SK-N-SH treated with all-trans-retinoic acid at 6 μM for 48 hours (cell line): ENCODE measurements around the gene CFAP97D1.

ENCODE experiments used
- ATAC-seq: fragments of 200-7000 bp; cut with Tn5 transposase; 3 replicates; pipeline ENCODE4 v1.9.1; 2020; ENCODE audit warnings: mild to moderate bottlenecking, moderate library complexity
- ARNTL ChIP-seq: fragments of 450-650 bp; formaldehyde crosslinking; IDR thresholded peaks from 2 replicates; pipeline ENCODE4 v1.5.0; 2020; ENCODE audit warnings: low read depth, mild to moderate bottlenecking, moderate library complexity, borderline replicate concordance
- BACH2 ChIP-seq: fragments of 250-450 bp; sonication (Bioruptor Pico); IDR thresholded peaks from 2 replicates; pipeline ENCODE4 v1.9.0; 2021; ENCODE audit warnings: mild to moderate bottlenecking, borderline replicate concordance
- CSDC2 ChIP-seq: fragments of 250-450 bp; sonication (Bioruptor Pico); IDR thresholded peaks from 2 replicates; pipeline ENCODE4 v1.5.0; 2020; ENCODE audit warnings: mild to moderate bottlenecking, moderate library complexity
- ESRRG ChIP-seq: fragments of 250-450 bp; sonication (Bioruptor Pico); IDR thresholded peaks from 2 replicates; pipeline ENCODE4 v1.6.1; 2021; ENCODE audit warnings: mild to moderate bottlenecking
- GLIS3 ChIP-seq: fragments of 250-450 bp; sonication (Bioruptor Pico); IDR thresholded peaks from 2 replicates; pipeline ENCODE4 v1.5.0; 2020; ENCODE audit warnings: mild to moderate bottlenecking, moderate library complexity
- ISL1 ChIP-seq: fragments of 250-450 bp; sonication (Bioruptor Pico); IDR thresholded peaks from 2 replicates; pipeline ENCODE4 v2.1.2; 2022; ENCODE audit warnings: mild to moderate bottlenecking, moderate library complexity
- OSR1 ChIP-seq: fragments of 250-450 bp; sonication (Bioruptor Pico); IDR thresholded peaks from 2 replicates; pipeline ENCODE4 v1.8.0; 2022; ENCODE audit warnings: moderate library complexity, mild to moderate bottlenecking, inconsistent platforms
- PPARA ChIP-seq: fragments of 250-450 bp; sonication (Bioruptor Pico); IDR thresholded peaks from 2 replicates; pipeline ENCODE4 v1.5.0; 2020; ENCODE audit warnings: mild to moderate bottlenecking, borderline replicate concordance
- RARB ChIP-seq: fragments of 250-450 bp; sonication (Bioruptor Pico); IDR thresholded peaks from 2 replicates; pipeline ENCODE4 v1.8.0; 2021; ENCODE audit warnings: mild to moderate bottlenecking, moderate library complexity
- SNAI2 ChIP-seq: fragments of 250-450 bp; sonication (Bioruptor Pico); IDR thresholded peaks from 2 replicates; pipeline ENCODE4 v1.5.0; 2020; ENCODE audit warnings: mild to moderate bottlenecking, moderate library complexity
- TCF4 ChIP-seq: fragments of 250-450 bp; sonication (Bioruptor Pico); IDR thresholded peaks from 2 replicates; pipeline ENCODE4 v1.8.0; 2021; ENCODE audit warnings: mild to moderate bottlenecking, moderate library complexity, borderline replicate concordance
- TOX ChIP-seq: fragments of 250-450 bp; sonication (Bioruptor Pico); IDR thresholded peaks from 2 replicates; pipeline ENCODE4 v1.8.0; 2021; ENCODE audit warnings: mild to moderate bottlenecking, moderate library complexity, borderline replicate concordance
- ZC3H10 ChIP-seq: fragments of 250-450 bp; sonication (Bioruptor Pico); IDR thresholded peaks from 2 replicates; pipeline ENCODE4 v1.5.1; 2021; ENCODE audit warnings: mild to moderate bottlenecking, moderate library complexity
- ZFP3 ChIP-seq: fragments of 250-450 bp; sonication (Bioruptor Pico); IDR thresholded peaks from 2 replicates; pipeline ENCODE4 v1.5.0; 2020; ENCODE audit warnings: mild to moderate bottlenecking, moderate library complexity
- ZFP30 ChIP-seq: fragments of 450-650 bp; formaldehyde crosslinking; IDR thresholded peaks from 2 replicates; pipeline ENCODE4 v1.5.0; 2022; ENCODE audit warnings: mild to moderate bottlenecking, moderate library complexity
- ZNF565 ChIP-seq: fragments of 450-650 bp; formaldehyde crosslinking; conservative IDR thresholded peaks from 2 replicates; pipeline ENCODE4 v1.5.0; 2020; ENCODE audit warnings: low read depth, mild to moderate bottlenecking, moderate library complexity
- ZNF70 ChIP-seq: fragments of 450-650 bp; formaldehyde crosslinking; IDR thresholded peaks from 2 replicates; pipeline ENCODE4 v1.5.0; 2020; ENCODE audit warnings: mild to moderate bottlenecking, moderate library complexity
- ZNF8 ChIP-seq: fragments of 450-650 bp; formaldehyde crosslinking; IDR thresholded peaks from 2 replicates; pipeline ENCODE4 v1.5.0; 2020; ENCODE audit warnings: mild to moderate bottlenecking, moderate library complexity
- TF ChIP-seq, protein P1 (sequence below): fragments of 250-450 bp; sonication (Bioruptor Pico); IDR thresholded peaks from 2 replicates; pipeline ENCODE4 v1.8.0; 2020; ENCODE audit warnings: mild to moderate bottlenecking, moderate library complexity, borderline replicate concordance
- TF ChIP-seq, protein P2 (sequence below): fragments of 250-450 bp; sonication (Bioruptor Pico); IDR thresholded peaks from 2 replicates; pipeline ENCODE4 v1.5.1; 2020; ENCODE audit warnings: low read depth, mild to moderate bottlenecking, moderate library complexity
- TF ChIP-seq, protein P3 (sequence below): fragments of 250-450 bp; sonication (Bioruptor Pico); IDR thresholded peaks from 2 replicates; pipeline ENCODE4 v1.8.0; 2021; ENCODE audit warnings: low read depth, mild to moderate bottlenecking, moderate library complexity, borderline replicate concordance
- TF ChIP-seq, protein P4 (sequence below): fragments of 250-450 bp; sonication (Bioruptor Pico); IDR thresholded peaks from 2 replicates; pipeline ENCODE4 v1.5.1; 2021; ENCODE audit warnings: mild to moderate bottlenecking, moderate library complexity

Gene CFAP97D1

GRCh38 chr17:43825567-43825966, 45.3 kb downstream of the CFAP97D1 start (continued):
- TF ChIP-seq, protein P1, sequence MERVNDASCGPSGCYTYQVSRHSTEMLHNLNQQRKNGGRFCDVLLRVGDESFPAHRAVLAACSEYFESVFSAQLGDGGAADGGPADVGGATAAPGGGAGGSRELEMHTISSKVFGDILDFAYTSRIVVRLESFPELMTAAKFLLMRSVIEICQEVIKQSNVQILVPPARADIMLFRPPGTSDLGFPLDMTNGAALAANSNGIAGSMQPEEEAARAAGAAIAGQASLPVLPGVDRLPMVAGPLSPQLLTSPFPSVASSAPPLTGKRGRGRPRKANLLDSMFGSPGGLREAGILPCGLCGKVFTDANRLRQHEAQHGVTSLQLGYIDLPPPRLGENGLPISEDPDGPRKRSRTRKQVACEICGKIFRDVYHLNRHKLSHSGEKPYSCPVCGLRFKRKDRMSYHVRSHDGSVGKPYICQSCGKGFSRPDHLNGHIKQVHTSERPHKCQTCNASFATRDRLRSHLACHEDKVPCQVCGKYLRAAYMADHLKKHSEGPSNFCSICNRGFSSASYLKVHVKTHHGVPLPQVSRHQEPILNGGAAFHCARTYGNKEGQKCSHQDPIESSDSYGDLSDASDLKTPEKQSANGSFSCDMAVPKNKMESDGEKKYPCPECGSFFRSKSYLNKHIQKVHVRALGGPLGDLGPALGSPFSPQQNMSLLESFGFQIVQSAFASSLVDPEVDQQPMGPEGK (CRISPR knock-in tag), result no peak

DNA sequence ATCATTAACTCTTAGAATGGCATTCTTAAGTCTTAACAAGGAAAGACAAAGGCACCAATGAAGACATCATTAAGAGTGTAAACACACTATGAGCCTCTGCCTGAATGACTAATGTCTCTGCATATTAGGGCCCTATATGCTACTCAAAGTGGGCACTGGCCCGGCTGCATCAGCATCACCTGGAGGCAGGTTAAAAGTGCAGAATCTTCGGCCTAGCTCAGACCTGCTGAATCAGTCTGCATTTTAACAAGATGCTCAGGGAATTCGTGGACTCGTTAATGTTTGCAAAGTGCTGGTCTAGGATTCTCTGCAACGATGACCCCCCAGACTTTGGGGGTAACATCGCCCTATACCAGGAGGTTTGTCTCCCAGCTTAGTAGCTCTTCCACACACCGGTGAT, 46.0 kb downstream of the CFAP97D1 start:
- no peak for ATAC-seq

GRCh38 chr17:43827596-43827995, 47.4 kb downstream of the CFAP97D1 start:
- no peak for ATAC-seq
- TF ChIP-seq ARNTL (CRISPR knock-in tag) (no peak), BACH2 (CRISPR knock-in tag) (no peak), PPARA (CRISPR knock-in tag) (no peak), TOX (CRISPR knock-in tag) (no peak), RARB (CRISPR knock-in tag) (no peak), ZNF8 (CRISPR knock-in tag) (no peak), ISL1 (no peak), ZNF565 (CRISPR knock-in tag) (no peak), ZC3H10 (CRISPR knock-in tag) (no peak), CSDC2 (CRISPR knock-in tag) (no peak), GLIS3 (CRISPR knock-in tag) (no peak), OSR1 (CRISPR knock-in tag) (no peak)
- TF ChIP-seq, protein P2, sequence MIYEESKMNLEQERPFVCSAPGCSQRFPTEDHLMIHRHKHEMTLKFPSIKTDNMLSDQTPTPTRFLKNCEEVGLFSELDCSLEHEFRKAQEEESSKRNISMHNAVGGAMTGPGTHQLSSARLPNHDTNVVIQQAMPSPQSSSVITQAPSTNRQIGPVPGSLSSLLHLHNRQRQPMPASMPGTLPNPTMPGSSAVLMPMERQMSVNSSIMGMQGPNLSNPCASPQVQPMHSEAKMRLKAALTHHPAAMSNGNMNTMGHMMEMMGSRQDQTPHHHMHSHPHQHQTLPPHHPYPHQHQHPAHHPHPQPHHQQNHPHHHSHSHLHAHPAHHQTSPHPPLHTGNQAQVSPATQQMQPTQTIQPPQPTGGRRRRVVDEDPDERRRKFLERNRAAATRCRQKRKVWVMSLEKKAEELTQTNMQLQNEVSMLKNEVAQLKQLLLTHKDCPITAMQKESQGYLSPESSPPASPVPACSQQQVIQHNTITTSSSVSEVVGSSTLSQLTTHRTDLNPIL (CRISPR knock-in tag), result no peak
- TF ChIP-seq, protein P3, sequence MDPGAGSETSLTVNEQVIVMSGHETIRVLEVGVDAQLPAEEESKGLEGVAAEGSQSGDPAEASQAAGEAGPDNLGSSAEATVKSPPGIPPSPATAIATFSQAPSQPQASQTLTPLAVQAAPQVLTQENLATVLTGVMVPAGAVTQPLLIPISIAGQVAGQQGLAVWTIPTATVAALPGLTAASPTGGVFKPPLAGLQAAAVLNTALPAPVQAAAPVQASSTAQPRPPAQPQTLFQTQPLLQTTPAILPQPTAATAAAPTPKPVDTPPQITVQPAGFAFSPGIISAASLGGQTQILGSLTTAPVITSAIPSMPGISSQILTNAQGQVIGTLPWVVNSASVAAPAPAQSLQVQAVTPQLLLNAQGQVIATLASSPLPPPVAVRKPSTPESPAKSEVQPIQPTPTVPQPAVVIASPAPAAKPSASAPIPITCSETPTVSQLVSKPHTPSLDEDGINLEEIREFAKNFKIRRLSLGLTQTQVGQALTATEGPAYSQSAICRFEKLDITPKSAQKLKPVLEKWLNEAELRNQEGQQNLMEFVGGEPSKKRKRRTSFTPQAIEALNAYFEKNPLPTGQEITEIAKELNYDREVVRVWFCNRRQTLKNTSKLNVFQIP, result no peak
- TF ChIP-seq, protein P1 (CRISPR knock-in tag), result no peak
- TF ChIP-seq, protein P4, sequence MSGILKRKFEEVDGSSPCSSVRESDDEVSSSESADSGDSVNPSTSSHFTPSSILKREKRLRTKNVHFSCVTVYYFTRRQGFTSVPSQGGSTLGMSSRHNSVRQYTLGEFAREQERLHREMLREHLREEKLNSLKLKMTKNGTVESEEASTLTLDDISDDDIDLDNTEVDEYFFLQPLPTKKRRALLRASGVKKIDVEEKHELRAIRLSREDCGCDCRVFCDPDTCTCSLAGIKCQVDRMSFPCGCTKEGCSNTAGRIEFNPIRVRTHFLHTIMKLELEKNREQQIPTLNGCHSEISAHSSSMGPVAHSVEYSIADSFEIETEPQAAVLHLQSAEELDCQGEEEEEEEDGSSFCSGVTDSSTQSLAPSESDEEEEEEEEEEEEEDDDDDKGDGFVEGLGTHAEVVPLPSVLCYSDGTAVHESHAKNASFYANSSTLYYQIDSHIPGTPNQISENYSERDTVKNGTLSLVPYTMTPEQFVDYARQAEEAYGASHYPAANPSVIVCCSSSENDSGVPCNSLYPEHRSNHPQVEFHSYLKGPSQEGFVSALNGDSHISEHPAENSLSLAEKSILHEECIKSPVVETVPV (CRISPR knock-in tag), result no peak
- TF ChIP-seq, all 23 proteins: peak for 0

More for the DNA sequence above, 46.0 kb downstream of the CFAP97D1 start:
- TF ChIP-seq PPARA (CRISPR knock-in tag), result no peak
- no peak for TF ChIP-seq ZFP30 (CRISPR knock-in tag)

GRCh38 chr17:43829738-43830137, 49.5 kb downstream of the CFAP97D1 start:
- TF ChIP-seq ZC3H10 (CRISPR knock-in tag) (no peak), ZFP3 (CRISPR knock-in tag) (no peak), ZFP30 (CRISPR knock-in tag) (no peak), BACH2 (CRISPR knock-in tag) (no peak), ESRRG (no peak), ZNF70 (CRISPR knock-in tag) (no peak), GLIS3 (CRISPR knock-in tag) (no peak), OSR1 (CRISPR knock-in tag) (no peak), SNAI2 (CRISPR knock-in tag) (no peak), ARNTL (CRISPR knock-in tag) (no peak), ZNF8 (CRISPR knock-in tag) (no peak), RARB (CRISPR knock-in tag) (no peak), TOX (CRISPR knock-in tag) (no peak), ZNF565 (CRISPR knock-in tag) (no peak), TCF4 (CRISPR knock-in tag) (no peak)
- TF ChIP-seq, protein P4 (CRISPR knock-in tag), result no peak
- TF ChIP-seq, protein P2 (CRISPR knock-in tag), result no peak
- no peak for ATAC-seq
